H1 (cell line): Measurements from ENCODE around the gene LCOR. TPM values are rescaled to one million over a fixed set of nuclear protein-coding genes. Genes with fewer than 3 reads are reported as not detected.

Experiments
- CTCF ChIA-PET: fragments of 300-600 bp; sonication (Branson Sonifier 250); formaldehyde crosslinking; loops from one replicate; lab custom pipeline; 2021; ENCODE audit not compliant: partially characterized antibody; lab: Charles Lee
- POLR2A ChIA-PET: fragments of 300-600 bp; sonication (Branson Sonifier 250); formaldehyde crosslinking; loops from one replicate; lab custom pipeline; 2021; ENCODE audit warnings: inconsistent platforms; ENCODE audit not compliant: partially characterized antibody; lab: Charles Lee
- DNase-seq, 2 experiments: peaks; one replicate each; pipeline versions ENCODE4 v3.0.0 to v3.0.0-alpha.2; 2010 to 2022; ENCODE audit warnings: low spot score in 2 of 2, low read depth in 1 of 2, mixed read lengths in 1 of 2
- FAIRE-seq: peaks from 2 replicates; lab custom pipeline; 2011; peaks lifted over from hg19 to GRCh38; lab: Jason Lieb, UNC
- H2AFZ ChIP-seq: 2 replicates; pipeline ENCODE4 v1.8.1; 2012; ENCODE audit warnings: low read length, inconsistent platforms
- H2AK5ac ChIP-seq: 2 replicates; pipeline ENCODE4 v1.6.1; 2013; ENCODE audit warnings: low read depth, low read length
- H2BK120ac ChIP-seq: replicated peaks from 2 replicates; pipeline ENCODE3; 2013; ENCODE audit warnings: low read depth, low read length, inconsistent platforms
- H2BK12ac ChIP-seq: 2 replicates; pipeline ENCODE4 v1.6.1; 2013; ENCODE audit warnings: low read depth, low read length
- H2BK15ac ChIP-seq: 2 replicates; pipeline ENCODE4 v1.6.1; 2013; ENCODE audit warnings: low read length
- H2BK20ac ChIP-seq: 2 replicates; pipeline ENCODE4 v1.6.1; 2013; ENCODE audit warnings: low read length
- H2BK5ac ChIP-seq: 2 replicates; pipeline ENCODE4 v1.6.1; 2013; ENCODE audit warnings: low read depth, low read length
- H3K14ac ChIP-seq: 2 replicates; pipeline ENCODE4 v1.6.1; 2013; ENCODE audit warnings: inconsistent platforms; ENCODE audit not compliant: insufficient read length
- H3K18ac ChIP-seq: 2 replicates; pipeline ENCODE4 v1.6.1; 2013; ENCODE audit warnings: low read length; ENCODE audit errors: extremely low read depth
- H3K23ac ChIP-seq: 2 replicates; pipeline ENCODE4 v1.6.1; 2013; ENCODE audit warnings: inconsistent platforms; ENCODE audit not compliant: insufficient read length
- H3K23me2 ChIP-seq: 2 replicates; pipeline ENCODE4 v1.6.1; 2013; ENCODE audit warnings: low read depth, low read length
- H3K27ac ChIP-seq: 2 replicates; pipeline ENCODE4 v1.6.1; 2011; ENCODE audit warnings: low read depth, low read length, inconsistent platforms
- H3K27me3 ChIP-seq, 4 experiments: replicated peaks in 1 of 4; 1 replicate in 1 of 4; 2 replicates in 3 of 4; pipeline versions ENCODE4 v1.6.1 to v1.8.1; 2011 to 2013; ENCODE audit warnings: low read length in 3 of 4, mild to moderate bottlenecking in 3 of 4, inconsistent platforms in 2 of 4, mixed read lengths in 2 of 4, moderate library complexity in 1 of 4; ENCODE audit not compliant: control insufficient read depth in 3 of 4, insufficient read depth in 3 of 4; ENCODE audit errors: extremely low read depth in 1 of 4
- H3K36me3 ChIP-seq, 4 experiments: 2 replicates each; pipeline versions ENCODE4 v1.6.1 to v1.8.1; 2011 to 2013; ENCODE audit warnings: mild to moderate bottlenecking in 4 of 4, low read length in 3 of 4, moderate library complexity in 2 of 4, control low read depth in 1 of 4, inconsistent platforms in 1 of 4; ENCODE audit not compliant: insufficient read depth in 4 of 4, control insufficient read depth in 2 of 4
- H3K4ac ChIP-seq: replicated peaks from 2 replicates; pipeline ENCODE3; 2013; ENCODE audit warnings: low read length, low read depth, mixed read lengths, inconsistent platforms; ENCODE audit not compliant: insufficient read length
- H3K4me1 ChIP-seq, 4 experiments: replicated peaks in 1 of 4; 1 replicate in 1 of 4; 2 replicates in 3 of 4; pipeline versions ENCODE4 v1.6.1 to v1.8.1; 2011 to 2013; ENCODE audit warnings: low read length in 3 of 4, inconsistent platforms in 2 of 4, mixed read lengths in 1 of 4; ENCODE audit not compliant: insufficient read depth in 4 of 4, control insufficient read depth in 3 of 4
- H3K4me2 ChIP-seq, 2 experiments: 2 replicates each; pipeline versions ENCODE4 v1.6.1 to v1.8.1; 2011 to 2013; ENCODE audit warnings: low read depth in 2 of 2, low read length in 2 of 2, control low read depth in 1 of 2, inconsistent platforms in 1 of 2, mild to moderate bottlenecking in 1 of 2; ENCODE audit not compliant: insufficient read depth in 1 of 2
- H3K4me3 ChIP-seq, 4 experiments: fragments of 200-600, 300-600 bp in 1 of 4; sonication (generic), shearing (Covaris generic), sonication (Bioruptor Twin) in 1 of 4; 2 replicates each; pipeline versions ENCODE4 v1.5.1 to v1.8.1; 2011 to 2016; ENCODE audit warnings: low read length in 4 of 4, low read depth in 3 of 4, control low read depth in 2 of 4, inconsistent platforms in 2 of 4, mild to moderate bottlenecking in 2 of 4, mixed read lengths in 1 of 4, moderate library complexity in 1 of 4; ENCODE audit not compliant: insufficient read depth in 2 of 4; ENCODE audit errors: extremely low read depth in 1 of 4
- H3K56ac ChIP-seq: replicated peaks from 2 replicates; pipeline ENCODE3; 2013; ENCODE audit warnings: low read depth, mild to moderate bottlenecking, mixed read lengths, low read length, inconsistent platforms; ENCODE audit not compliant: insufficient read length
- H3K79me1 ChIP-seq: 2 replicates; pipeline ENCODE4 v1.6.1; 2013; ENCODE audit warnings: low read depth, low read length, control low read depth
- H3K79me2 ChIP-seq, 2 experiments: 2 replicates each; pipeline versions ENCODE4 v1.6.1 to v1.8.1; 2012 to 2013; ENCODE audit warnings: low read length in 2 of 2, mild to moderate bottlenecking in 2 of 2, inconsistent platforms in 1 of 2; ENCODE audit not compliant: insufficient read depth in 2 of 2, control insufficient read depth in 1 of 2
- H3K9ac ChIP-seq, 4 experiments: replicated peaks in 1 of 4; 1 replicate in 1 of 4; 2 replicates in 3 of 4; pipeline versions ENCODE4 v1.6.1 to v1.8.1; 2011 to 2013; ENCODE audit warnings: low read depth in 3 of 4, low read length in 3 of 4, control low read depth in 2 of 4, mild to moderate bottlenecking in 2 of 4, moderate library complexity in 2 of 4, inconsistent platforms in 1 of 4; ENCODE audit errors: extremely low read depth in 1 of 4
- H3K9me3 ChIP-seq, 2 experiments: 2 replicates each; pipeline versions ENCODE4 v1.6.1 to v1.8.1; 2012 to 2013; ENCODE audit warnings: mild to moderate bottlenecking in 2 of 2, moderate library complexity in 2 of 2, control low read depth in 1 of 2, inconsistent platforms in 1 of 2, low read depth in 1 of 2, low read length in 1 of 2, mixed read lengths in 1 of 2; ENCODE audit not compliant: insufficient read depth in 2 of 2
- H4K20me1 ChIP-seq, 2 experiments: replicated peaks in 1 of 2; 2 replicates each; pipeline versions ENCODE3 to v1.8.1; 2011 to 2013; ENCODE audit warnings: inconsistent platforms in 2 of 2, low read length in 2 of 2, mild to moderate bottlenecking in 1 of 2; ENCODE audit not compliant: insufficient read depth in 2 of 2, control insufficient read depth in 1 of 2
- H4K5ac ChIP-seq: 2 replicates; pipeline ENCODE4 v1.6.1; 2013; ENCODE audit warnings: low read length, low read depth, mixed read lengths, inconsistent platforms; ENCODE audit not compliant: insufficient read length
- H4K8ac ChIP-seq: 2 replicates; pipeline ENCODE4 v1.8.0; 2013; ENCODE audit warnings: mild to moderate bottlenecking, moderate library complexity, low read length, inconsistent platforms; ENCODE audit not compliant: insufficient read depth; ENCODE audit errors: extremely low read depth
- H4K91ac ChIP-seq: replicated peaks from 2 replicates; pipeline ENCODE3; 2013; ENCODE audit warnings: low read length, mixed read lengths, inconsistent platforms; ENCODE audit not compliant: insufficient read length
- CBX8 ChIP-seq: fragments of 300-800, 300-1000 bp; sonication (generic); IDR thresholded peaks from 2 replicates; pipeline ENCODE4 v1.7.1; 2016; ENCODE audit warnings: low read depth, low read length, borderline replicate concordance
- GTF2F1 ChIP-seq: IDR thresholded peaks from 2 replicates; pipeline ENCODE4 v1.6.1; 2012; ENCODE audit warnings: low read depth, low read length, improper control_type of control experiment, borderline replicate concordance
- JUND ChIP-seq: IDR thresholded peaks from 2 replicates; pipeline ENCODE4 v1.6.1; 2011; ENCODE audit warnings: mild to moderate bottlenecking, improper control_type of control experiment, low read length
- POLR2A ChIP-seq, 2 experiments: IDR thresholded peaks; 1 replicate in 1 of 2; 2 replicates in 1 of 2; pipeline ENCODE4 v1.6.1; 2011; ENCODE audit warnings: low read depth in 2 of 2, low read length in 2 of 2, mild to moderate bottlenecking in 2 of 2; ENCODE audit errors: control extremely low read depth in 1 of 2
- RFX5 ChIP-seq: IDR thresholded peaks from 2 replicates; pipeline ENCODE4 v1.6.1; 2011; ENCODE audit warnings: low read depth, low read length, improper control_type of control experiment, borderline replicate concordance
- TCF12 ChIP-seq: IDR thresholded peaks from 2 replicates; pipeline ENCODE4 v1.6.1; 2011; ENCODE audit warnings: low read depth, mild to moderate bottlenecking, low read length
- WGBS, 2 experiments: shearing (Covaris generic) in 1 of 2; methylation state at CpG; one replicate each; pipeline versions ENCODE4 v1.1.6 to v1.1.7; 2013 to 2015; ENCODE audit warnings: low lambda C conversion rate in 2 of 2, mixed read lengths in 2 of 2, inconsistent platforms in 1 of 2, low coverage in 1 of 2, missing lambda C conversion rate in 1 of 2; ENCODE audit not compliant: insufficient replicate concordance in 2 of 2, insufficient coverage in 1 of 2, insufficient read length in 1 of 2; ENCODE audit errors: extremely low coverage in 1 of 2, missing lambda C conversion rate in 1 of 2; 5-methylcytosine and 5-hydroxymethylcytosine counted together
- polyA plus RNA-seq, 7 experiments: library from polyadenylated mRNA; depleted of rRNA in 3 of 7; stranded (reverse) in 5 of 7; unstranded in 2 of 7; fragments of >200 nt in 5 of 7; fragments of 200-250 nt in 2 of 7; gene quantifications; 1 replicate in 5 of 7; 2 replicates in 1 of 7; 4 replicates in 1 of 7; pipeline versions ENCODE4 v1.2.1 to v1.2.3, GENCODE V29; 2011 to 2013; ENCODE audit warnings: missing spikeins in 2 of 7, mixed read lengths in 2 of 7
- total RNA-seq: library from RNA; stranded (reverse); fragmentation: NEBNext Ultra II Directional; extraction: Animal tissue kit (Norgen Biotek cat#: 25700); gene quantifications from 2 replicates; pipeline ENCODE4 v1.2.1, GENCODE V29; 2021
- TF ChIP-seq, protein P1 (sequence below): IDR thresholded peaks from 2 replicates; pipeline ENCODE4 v1.6.1; 2012; ENCODE audit warnings: low read length, inconsistent platforms

The LCOR gene
- total and polyA plus RNA-seq, 2 of the 8 experiments (the other 6 are each of a cell fraction or from before 2014, with no cell fraction given) = 4.7 to 25.5 TPM

DNA sequence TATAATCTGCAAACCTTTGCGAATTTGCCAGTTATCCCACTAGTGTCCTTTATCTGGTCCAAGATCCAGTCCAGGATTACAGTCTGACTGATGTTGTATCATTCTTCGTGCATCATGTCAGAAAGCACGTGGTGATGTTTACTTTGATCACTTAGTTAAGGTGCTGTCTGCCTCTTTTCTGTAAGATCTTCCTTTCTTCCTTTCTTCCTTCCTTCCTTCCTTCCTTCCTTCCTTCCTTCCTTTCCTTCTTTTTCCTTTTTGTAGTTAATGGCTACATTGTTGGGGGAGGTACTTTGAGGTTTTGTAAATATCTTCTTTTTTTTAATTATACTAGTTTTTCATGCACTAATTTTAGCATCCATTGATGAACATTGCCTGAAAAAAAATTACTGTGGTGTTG lies 80.3 kb downstream of the LCOR start:
- Histone ChIP-seq H4K5ac (no peak overlapping the region), H4K91ac (no peak overlapping the region), H3K79me2 (peaks cover 0 to 10% of the 10 kb centered on the region in 2 experiments; a peak in 2 of 4 replicates), H3K18ac (no peak overlapping the region), H3K23ac (no peak overlapping the region), H2BK120ac (no peak overlapping the region), H3K4me3 (no peak overlapping the region), H3K27me3 (no peaks in the 10 kb centered on the region), H3K36me3 (no peaks in the 10 kb centered on the region; a peak in 1 of 8 replicates), H3K27ac (no peak overlapping the region), H2AFZ (no peak overlapping the region), H2BK15ac (no peak overlapping the region), H3K79me1 (no peaks in the 10 kb centered on the region), H2BK12ac (no peak overlapping the region), H3K4ac (no peak overlapping the region), H3K4me2 (no peak overlapping the region), H3K9ac (no peak overlapping the region), H4K20me1 (peaks cover 0 to 1% of the 10 kb centered on the region in 2 experiments), H3K14ac (no peak overlapping the region), H2BK5ac (no peak overlapping the region), H4K8ac (no peak overlapping the region), H2BK20ac (no peak overlapping the region), H3K56ac (no peak overlapping the region), H3K9me3 (no peaks in the 10 kb centered on the region), H3K23me2 (no peaks in the 10 kb centered on the region), H2AK5ac (no peak overlapping the region), H3K4me1 (no peaks in the 10 kb centered on the region)
- DNase-seq (no peak), FAIRE-seq (no peak)
- CTCF ChIA-PET = interaction anchor here (1.0 to 2.0 kb wide), 7 partner anchors 9 to 113 kb away, joined by 3 to 20 read pairs (median 4); no protein-coding TSS in a partner anchor
- POLR2A ChIA-PET = no interaction called here
- 95% methylated on average over 3 of the region's 3 CpGs; no CpG with 5 or more reads in 1 of the 2 experiments for WGBS, 2 experiments
- no peak for TF ChIP-seq RFX5
- TF ChIP-seq, protein P1, sequence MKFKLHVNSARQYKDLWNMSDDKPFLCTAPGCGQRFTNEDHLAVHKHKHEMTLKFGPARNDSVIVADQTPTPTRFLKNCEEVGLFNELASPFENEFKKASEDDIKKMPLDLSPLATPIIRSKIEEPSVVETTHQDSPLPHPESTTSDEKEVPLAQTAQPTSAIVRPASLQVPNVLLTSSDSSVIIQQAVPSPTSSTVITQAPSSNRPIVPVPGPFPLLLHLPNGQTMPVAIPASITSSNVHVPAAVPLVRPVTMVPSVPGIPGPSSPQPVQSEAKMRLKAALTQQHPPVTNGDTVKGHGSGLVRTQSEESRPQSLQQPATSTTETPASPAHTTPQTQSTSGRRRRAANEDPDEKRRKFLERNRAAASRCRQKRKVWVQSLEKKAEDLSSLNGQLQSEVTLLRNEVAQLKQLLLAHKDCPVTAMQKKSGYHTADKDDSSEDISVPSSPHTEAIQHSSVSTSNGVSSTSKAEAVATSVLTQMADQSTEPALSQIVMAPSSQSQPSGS = no peak
- TF ChIP-seq GTF2F1 = no peak
- TF ChIP-seq POLR2A (IDR thresholded peaks at IDR 0.05; ENCODE audit: control extremely low read depth in 1 of 2, low read depth in 2 of 2, low read length in 2 of 2) = no peak
- TF ChIP-seq JUND = no peak
- no peak for TF ChIP-seq CBX8
- no peak for TF ChIP-seq TCF12
